HepG2 (cell line): ENCODE measurements around the gene MASP2. TPM values are rescaled to one million over a fixed set of nuclear protein-coding genes. Genes with fewer than 3 reads are reported as not detected.
A peak's percentile ranks its signal among the peaks of the same experiment; 100 is the strongest.
"Not testable (repeated sequence)": the region's sequence is repeated elsewhere in the genome, so short reads cannot be mapped to it uniquely, and the experiment has no call there.

Source experiments
- ATAC-seq: fragments of 200-7000 bp; cut with Tn5 transposase; 3 replicates; pipeline ENCODE4 v1.9.1; 2020; ENCODE audit warnings: mild to moderate bottlenecking, moderate library complexity
- BruUV-seq: library from RNA; stranded (reverse); fragments of 400-500 nt; replicated peaks from 2 replicates; lab custom pipeline; 2021; lab: Mats Ljungman, UMichigan
- CTCF ChIA-PET: fragments of 300-600 bp; formaldehyde crosslinking; extraction: SDS; loops from one replicate; lab custom pipeline; 2021; ENCODE audit warnings: low total read pairs, inconsistent platforms, low intra/inter-chr PET ratio; lab: Yijun Ruan, JAX
- POLR2A ChIA-PET: fragments of 350-600 bp; sonication (Branson Sonifier 250); formaldehyde crosslinking; loops from one replicate; lab custom pipeline; 2020; ENCODE audit warnings: antibody characterized with exemption, inconsistent platforms; lab: Yijun Ruan, JAX
- DNase-seq: peaks from one replicate; pipeline ENCODE4 v3.0.0-alpha.2; 2015; ENCODE audit warnings: low spot score
- FAIRE-seq: peaks from 3 replicates; lab custom pipeline; 2011; peaks lifted over from hg19 to GRCh38; lab: Jason Lieb, UNC
- H2AFZ ChIP-seq: one replicate; pipeline ENCODE4 v1.6.1; 2011; ENCODE audit warnings: low read length, inconsistent platforms
- H3K27ac ChIP-seq: fragments of 300-600 bp; 3 replicates; pipeline ENCODE4 v1.8.0; 2011; ENCODE audit warnings: mixed run types, mild to moderate bottlenecking, mixed read lengths, low read length, inconsistent platforms; ENCODE audit not compliant: insufficient read depth; ENCODE audit errors: extremely low read length
- H3K27me3 ChIP-seq, 2 experiments: fragments of 200-600 bp in 1 of 2; 2 replicates in 1 of 2; 3 replicates in 1 of 2; pipeline versions ENCODE4 v1.6.0 to v1.8.0; 2011; ENCODE audit warnings: low read length in 2 of 2, mild to moderate bottlenecking in 2 of 2, moderate library complexity in 2 of 2, inconsistent platforms in 1 of 2; ENCODE audit not compliant: insufficient read depth in 2 of 2, control insufficient read depth in 1 of 2
- H3K36me3 ChIP-seq, 2 experiments: fragments of 200-600 bp in 1 of 2; replicated peaks in 1 of 2; 2 replicates in 1 of 2; 3 replicates in 1 of 2; pipeline versions ENCODE4 v1.5.1 to v1.8.0; 2011; ENCODE audit warnings: low read length in 2 of 2, inconsistent platforms in 1 of 2; ENCODE audit not compliant: insufficient read depth in 2 of 2, control insufficient read depth in 1 of 2
- H3K4me1 ChIP-seq: 2 replicates; pipeline ENCODE4 v1.5.1; 2012; ENCODE audit warnings: low read length, inconsistent platforms; ENCODE audit not compliant: insufficient read depth
- H3K4me2 ChIP-seq: 2 replicates; pipeline ENCODE4 v1.6.0; 2011; ENCODE audit warnings: low read depth, low read length, inconsistent platforms
- H3K4me3 ChIP-seq, 3 experiments: fragments of 200-600 bp in 1 of 3; sonication (generic), shearing (Covaris generic) in 1 of 3; replicated peaks in 1 of 3; 2 replicates each; pipeline ENCODE4 v1.5.1; 2011 to 2016; ENCODE audit warnings: low read length in 3 of 3, inconsistent platforms in 2 of 3, low read depth in 2 of 3, mild to moderate bottlenecking in 2 of 3, control low read depth in 1 of 3, mixed read lengths in 1 of 3; ENCODE audit not compliant: insufficient read depth in 1 of 3
- H3K79me2 ChIP-seq: one replicate; pipeline ENCODE4 v1.6.1; 2011; ENCODE audit warnings: low read length, inconsistent platforms; ENCODE audit not compliant: insufficient read depth
- H3K9ac ChIP-seq: 2 replicates; pipeline ENCODE4 v1.6.0; 2011; ENCODE audit warnings: mild to moderate bottlenecking, low read depth, low read length, inconsistent platforms; ENCODE audit not compliant: insufficient read depth
- H3K9me3 ChIP-seq: 2 replicates; pipeline ENCODE4 v1.5.1; 2012; ENCODE audit warnings: mild to moderate bottlenecking, low read length
- H4K20me1 ChIP-seq: 2 replicates; pipeline ENCODE4 v1.6.0; 2011; ENCODE audit warnings: inconsistent platforms, mild to moderate bottlenecking, low read length, moderate library complexity; ENCODE audit not compliant: insufficient read depth
- IRX3 ChIP-seq: sonication (generic); formaldehyde crosslinking; IDR thresholded peaks from 2 replicates; pipeline ENCODE4 v1.8.1; 2023; ENCODE audit warnings: mild to moderate bottlenecking, low read depth, missing genetic modification reagents, borderline replicate concordance
- MED8 ChIP-seq: sonication (generic); formaldehyde crosslinking; IDR thresholded peaks from 2 replicates; pipeline ENCODE4 v1.8.1; 2023; ENCODE audit warnings: mild to moderate bottlenecking, missing genetic modification reagents; ENCODE audit not compliant: insufficient replicate concordance
- ZBTB21 ChIP-seq: sonication (generic); formaldehyde crosslinking; IDR thresholded peaks from 2 replicates; pipeline ENCODE4 v1.4.0; 2020; ENCODE audit warnings: missing genetic modification reagents
- ZFAT ChIP-seq: sonication (generic); formaldehyde crosslinking; conservative IDR thresholded peaks from 2 replicates; pipeline ENCODE4 v1.8.1; 2023; ENCODE audit warnings: missing genetic modification reagents, inconsistent platforms
- ZFP36L2 ChIP-seq: sonication (generic); formaldehyde crosslinking; IDR thresholded peaks from 2 replicates; pipeline ENCODE4 v1.4.0; 2020; ENCODE audit warnings: missing genetic modification reagents
- ZNF614 ChIP-seq: IDR thresholded peaks from 2 replicates; pipeline ENCODE4 v1.6.1; 2018; ENCODE audit warnings: missing biosample characterization, missing genetic modification reagents, inconsistent platforms, borderline replicate concordance
- ZNF616 ChIP-seq: sonication (generic); formaldehyde crosslinking; IDR thresholded peaks from 2 replicates; pipeline ENCODE4 v1.5.0; 2020; ENCODE audit warnings: low read depth, mild to moderate bottlenecking, missing genetic modification reagents
- ZNF629 ChIP-seq: sonication (generic); formaldehyde crosslinking; conservative IDR thresholded peaks from 2 replicates; pipeline ENCODE4 v1.5.0; 2020; ENCODE audit warnings: missing genetic modification reagents
- WGBS: methylation state at CpG from one replicate; pipeline ENCODE4 v1.1.6; 2017; ENCODE audit warnings: low lambda C conversion rate; 5-methylcytosine and 5-hydroxymethylcytosine counted together
- in situ Hi-C: cut with HindIII; loops from 2 replicates; pipeline ENCODE4 v1.10.0; 2017; ENCODE audit warnings: low pct_unique_long_range_greater_than_20kb; ENCODE audit not compliant: extremely low pct_ligation_motif_present
- intact Hi-C: fragments of 100-400 bp; cut with micrococcal nuclease; formaldehyde crosslinking; loops from one replicate; pipeline ENCODE4 v1.10.0; 2022; ENCODE audit not compliant: unreplicated experiment
- polyA plus RNA-seq, 8 experiments: library from polyadenylated mRNA; depleted of rRNA in 3 of 8; stranded (reverse) in 7 of 8; unstranded in 1 of 8; fragments of >200 nt; fragmentation: Illumina TruSeq in 4 of 8; extraction: Trizol in 4 of 8; gene quantifications; 2 replicates each; pipeline versions ENCODE4 v1.2.1 to v1.2.3, GENCODE V29; 2011 to 2016; ENCODE audit warnings: low read depth in 4 of 8, missing spikeins in 1 of 8, mixed read lengths in 1 of 8; ENCODE audit not compliant: insufficient read depth in 1 of 8
- total RNA-seq, 5 experiments: library from RNA; depleted of rRNA; stranded (reverse); fragments of >200 nt; fragmentation: Illumina TruSeq; extraction: Trizol; gene quantifications; 2 replicates each; pipeline ENCODE4 v1.2.3, GENCODE V29; 2016; ENCODE audit warnings: low read depth in 1 of 5

Gene MASP2
- total and polyA plus RNA-seq, 2 of the 13 experiments (the other 11 are each of a cell fraction or from before 2014, with no cell fraction given) = 7.1 to 11.8 TPM

- TF ChIP-seq ZNF616 (CRISPR knock-in tag) (0 out of 2 replicates have a peak, but pooled peaks have one; percentile 73), IRX3 (CRISPR knock-in tag) (no peak), ZBTB21 (CRISPR knock-in tag) (no peak), MED8 (CRISPR knock-in tag) (peak; percentile 29), ZNF629 (CRISPR knock-in tag) (peak; percentile 13; the same call in 1 of the 2 replicates), ZFAT (CRISPR knock-in tag) (no peak), ZNF614 (CRISPR knock-in tag) (no peak), ZFP36L2 (CRISPR knock-in tag) (no peak)
Observed at GRCh38 chr1:11046625-11047365, at the start of gene MASP2 (continued).

- H2AFZ ChIP-seq, ATAC-seq, H4K20me1 ChIP-seq, in situ Hi-C loops, H3K27me3 ChIP-seq, H3K4me1 ChIP-seq, H3K27ac ChIP-seq, FAIRE-seq, POLR2A ChIA-PET, H3K4me2 ChIP-seq, CTCF ChIA-PET, H3K9ac ChIP-seq, H3K4me3 ChIP-seq, intact Hi-C loops, H3K79me2 ChIP-seq, H3K9me3 ChIP-seq, DNase-seq: not testable (repeated sequence)
- TSS peak; percentile 25 for BruUV-seq
- WGBS = 88% methylated on average over 3 of the region's 3 CpGs
- H3K36me3 ChIP-seq = peaks cover 21 to 57% of the 10 kb centered on the region in 2 experiments
Observed at GRCh38 chr1:11083784-11084183, 36.7 kb upstream of the MASP2 start.
